Fibroblast of the aortic adventitia (primary cell): ENCODE results near the gene COL23A1. TPM values are rescaled to one million over a fixed set of nuclear protein-coding genes. Genes with fewer than 3 reads are reported as not detected.

ENCODE experiments used
- DNase-seq: peaks from one replicate; pipeline ENCODE4 v3.0.0-alpha.2; 2010; ENCODE audit warnings: low read depth
- H3K4me3 ChIP-seq: 2 replicates; pipeline ENCODE4 v1.5.1; 2011; ENCODE audit warnings: low read depth, mild to moderate bottlenecking, control low read depth, low read length, moderate library complexity
- CTCF ChIP-seq: IDR thresholded peaks from 2 replicates; pipeline ENCODE4 v1.5.1; 2011; ENCODE audit warnings: mild to moderate bottlenecking, low read length, control low read depth, inconsistent platforms; ENCODE audit not compliant: insufficient read depth
- total RNA-seq: library from RNA; depleted of rRNA; stranded (reverse); fragments of >200 nt; gene quantifications from 2 replicates; pipeline ENCODE4 v1.2.3, GENCODE V29; 2012; ENCODE audit warnings: low replicate concordance

COL23A1 gene
- total RNA-seq, 1 donor: not detected

- DNase-seq: peak; percentile 43
Measured at GRCh38 chr5:178606269-178606668, 16.1 kb upstream of the COL23A1 start.

GRCh38 chr5:178605788-178606187 lies 15.6 kb upstream of the COL23A1 start:
- no peak overlapping the region for H3K4me3 ChIP-seq
- TF ChIP-seq CTCF: no peak
- DNase-seq: no peak

More at GRCh38 chr5:178606269-178606668, 16.1 kb upstream of the COL23A1 start:
- TF ChIP-seq CTCF: no peak
- no peak overlapping the region for H3K4me3 ChIP-seq

- peak; percentile 54 for DNase-seq
- no peak overlapping the region for H3K4me3 ChIP-seq
- no peak for TF ChIP-seq CTCF
Measured at GRCh38 chr5:178602752-178603151, 12.6 kb upstream of the COL23A1 start.

- no peak for TF ChIP-seq CTCF
- no peak for DNase-seq
- H3K4me3 ChIP-seq: no peak overlapping the region
Measured at GRCh38 chr5:178595750-178596149, 5.6 kb upstream of the COL23A1 start.

- H3K4me3 ChIP-seq: no peak overlapping the region
- no peak for DNase-seq
- TF ChIP-seq CTCF: no peak
Measured at GRCh38 chr5:178595150-178595549, 5.0 kb upstream of the COL23A1 start.

GRCh38 chr5:178590924-178591423 lies 781 bp upstream of the COL23A1 start:
- peak; percentile 33 for DNase-seq
- no peak for TF ChIP-seq CTCF
- H3K4me3 ChIP-seq: peak overlapping the region; percentile 52
